ENCODE measurements around the gene CCDC59.
A peak's percentile ranks its signal among the peaks of the same experiment; 100 is the strongest.
"Not testable (repeated sequence)": the region's sequence is repeated elsewhere in the genome, so short reads cannot be mapped to it uniquely, and the experiment has no call there.

The CCDC59 gene

GRCh38 chr12:82358200-82359114, at the start of gene CCDC59, which contains the start of gene METTL25:
TSS of gene CCDC59 (minus strand) at chr12:82358387. CDS start at chr12:82358376, 11 bp downstream.
TSS of gene METTL25 (plus strand) at chr12:82358529. CDS start at chr12:82358566, 37 bp downstream.
- DNase-seq = peak; percentile 92 to 96

GRCh38 chr12:82407481-82407880, 49.3 kb upstream of the CCDC59 start:
- no peak for DNase-seq

DNA sequence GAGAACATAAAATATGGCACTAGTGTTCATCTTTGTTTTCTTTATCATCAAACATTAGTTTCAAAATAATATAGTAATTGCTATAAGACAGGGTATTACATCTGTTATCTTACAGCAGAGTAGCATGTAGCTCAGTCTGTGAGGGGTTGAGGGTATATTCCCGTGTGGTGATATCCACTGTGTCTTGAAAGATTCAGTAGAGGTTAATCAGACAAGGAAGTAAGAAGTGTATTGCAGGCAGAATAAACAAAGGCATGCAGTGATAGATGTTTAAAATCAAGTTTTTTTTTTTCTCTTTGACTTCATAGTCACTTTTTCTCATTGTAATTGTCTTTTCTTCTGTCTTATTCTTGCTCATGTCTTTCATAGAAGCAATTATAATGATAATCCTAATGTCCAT, 48.5 kb upstream of the CCDC59 start:
- DNase-seq = no peak

GRCh38 chr12:82400819-82401218, 42.6 kb upstream of the CCDC59 start:
- no peak for DNase-seq

DNA sequence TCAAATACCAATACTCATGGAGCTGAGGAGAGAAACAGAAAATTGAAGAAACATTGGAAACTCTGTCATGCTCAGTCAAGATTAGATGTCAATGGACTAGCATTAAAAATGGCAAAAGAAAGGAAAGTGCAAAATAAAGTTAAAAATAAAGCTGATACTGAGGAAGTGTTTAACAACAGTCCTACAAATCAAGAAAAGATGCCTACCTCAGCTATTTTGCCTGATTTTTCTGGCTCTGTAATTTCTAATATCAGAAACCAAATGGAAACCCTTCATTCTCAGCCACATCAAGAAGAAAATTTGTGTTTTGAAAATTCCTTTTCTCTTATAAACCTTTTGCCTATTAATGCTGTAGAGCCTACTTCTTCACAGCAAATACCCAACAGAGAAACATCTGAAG, 40.7 kb upstream of the CCDC59 start:
- no peak for DNase-seq

DNA sequence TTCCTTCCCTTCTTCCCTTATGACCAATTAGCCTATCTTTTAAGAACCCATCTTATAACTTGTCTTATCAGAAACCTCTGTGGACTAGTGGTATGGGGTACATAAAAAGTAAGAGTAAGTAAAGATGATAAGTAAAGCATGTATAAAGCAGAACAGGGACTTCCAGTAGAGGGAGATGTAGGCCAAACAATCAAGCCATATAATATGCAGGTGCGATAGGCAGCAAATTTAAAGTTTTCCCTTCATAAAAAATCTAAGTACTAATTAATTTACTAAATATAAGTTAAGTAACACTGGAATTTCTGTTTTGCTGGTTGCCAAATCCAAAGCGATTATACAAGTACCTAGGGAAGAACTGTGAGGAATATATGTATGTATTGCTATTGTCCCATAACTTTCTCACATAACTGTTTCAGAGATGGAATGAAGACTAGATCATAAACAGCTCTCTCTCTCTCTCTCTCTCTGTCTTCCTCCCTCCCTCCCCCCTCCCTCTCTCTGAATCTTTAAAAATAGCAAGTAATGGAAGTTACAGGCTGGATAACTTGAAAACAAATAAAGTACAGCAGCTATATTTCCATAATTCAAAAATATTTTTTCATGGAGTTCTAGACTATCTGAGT, 25.9 kb upstream of the CCDC59 start:
- DNase-seq = no peak

- DNase-seq = no peak
Measured at GRCh38 chr12:82378997-82379396, 20.8 kb upstream of the CCDC59 start.

DNA sequence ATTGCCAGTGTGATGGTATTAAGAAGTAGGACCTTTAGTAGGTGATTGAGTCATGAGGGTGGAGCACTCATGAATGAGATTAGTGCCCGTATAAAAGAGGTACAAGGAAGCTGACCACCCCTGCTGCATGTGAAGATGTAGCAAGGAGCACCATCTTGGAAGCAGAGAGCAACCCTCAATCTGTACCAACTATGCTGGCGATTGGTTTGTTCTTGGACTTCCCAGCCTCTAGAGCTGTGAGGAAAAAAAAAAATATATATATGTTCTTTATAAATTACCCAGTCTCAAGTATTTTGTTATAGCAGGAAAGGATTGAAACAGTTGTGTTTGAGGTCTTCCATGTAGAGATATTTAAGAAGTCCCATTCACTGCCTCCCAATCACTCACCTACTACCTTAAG, 17.0 kb upstream of the CCDC59 start:
- no peak for DNase-seq

DNA sequence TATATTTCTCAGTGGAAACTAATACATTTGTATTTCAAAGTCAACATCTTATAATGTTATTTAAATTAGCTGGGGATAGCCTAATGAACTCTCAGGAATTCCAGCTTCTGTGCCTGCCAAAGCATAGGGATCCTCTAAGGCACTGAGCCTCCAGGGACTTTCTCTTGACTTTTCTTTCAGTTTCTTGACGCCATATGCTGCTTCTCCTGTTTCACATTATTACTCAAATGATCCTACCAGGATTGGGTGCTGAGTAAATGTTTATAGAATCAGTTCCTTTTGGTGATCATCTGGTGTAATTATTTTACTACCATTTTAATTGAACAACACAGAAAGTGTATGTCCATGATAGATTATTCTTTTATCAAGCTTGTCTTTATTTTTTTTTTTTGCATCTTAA, 8.0 kb upstream of the CCDC59 start:
- DNase-seq = no peak

- no peak for DNase-seq
Measured at GRCh38 chr12:82363990-82364389, 5.8 kb upstream of the CCDC59 start.

DNA sequence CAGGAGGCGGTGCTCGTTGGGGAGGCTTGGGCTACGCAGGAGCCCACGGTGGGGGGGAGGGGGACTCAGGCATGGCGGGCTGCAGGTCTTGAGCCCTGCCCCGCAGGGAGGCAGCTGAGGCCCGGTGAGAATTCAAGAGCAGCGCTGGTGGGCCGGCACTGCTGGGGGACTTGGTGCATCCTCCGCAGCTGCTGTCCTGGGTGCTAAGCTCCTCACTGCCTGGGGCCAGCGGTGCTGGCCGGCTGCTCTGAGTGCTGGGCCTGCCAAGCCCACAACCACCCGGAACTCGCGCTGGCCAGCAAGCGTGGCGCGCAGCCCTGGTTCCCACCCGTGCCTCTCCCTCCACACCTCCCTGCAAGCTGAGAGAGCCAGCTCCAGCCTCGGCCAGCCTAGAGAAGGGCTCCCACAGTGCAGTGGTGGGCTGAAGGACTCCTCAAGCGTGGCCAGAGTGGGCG, 3.3 kb upstream of the CCDC59 start:
- no peak for DNase-seq

GRCh38 chr12:82360834-82361233, 2.6 kb upstream of the CCDC59 start:
- not testable (repeated sequence) for DNase-seq

GRCh38 chr12:82359115-82359478, 910 bp upstream of the CCDC59 start:
- peak; percentile 30 to 34 for DNase-seq

DNA sequence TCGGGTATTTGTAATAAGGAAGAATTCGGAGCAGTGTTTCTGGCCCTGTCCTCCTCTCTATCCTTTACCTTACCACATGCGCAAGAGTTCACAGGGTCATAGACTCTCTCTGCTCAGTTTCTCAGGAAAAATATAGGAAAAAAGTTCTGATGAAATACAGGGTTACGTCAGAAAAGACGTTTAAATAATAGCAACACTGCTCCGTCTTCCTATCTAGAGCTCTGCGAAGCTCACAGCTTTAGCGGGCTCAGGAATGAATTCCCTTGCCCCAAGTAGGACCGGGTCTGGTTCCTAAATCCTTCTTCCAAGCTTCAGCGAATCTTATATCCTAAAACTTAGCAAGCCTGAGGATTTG, 365 bp downstream of the CCDC59 start:
- DNase-seq = no peak

DNA sequence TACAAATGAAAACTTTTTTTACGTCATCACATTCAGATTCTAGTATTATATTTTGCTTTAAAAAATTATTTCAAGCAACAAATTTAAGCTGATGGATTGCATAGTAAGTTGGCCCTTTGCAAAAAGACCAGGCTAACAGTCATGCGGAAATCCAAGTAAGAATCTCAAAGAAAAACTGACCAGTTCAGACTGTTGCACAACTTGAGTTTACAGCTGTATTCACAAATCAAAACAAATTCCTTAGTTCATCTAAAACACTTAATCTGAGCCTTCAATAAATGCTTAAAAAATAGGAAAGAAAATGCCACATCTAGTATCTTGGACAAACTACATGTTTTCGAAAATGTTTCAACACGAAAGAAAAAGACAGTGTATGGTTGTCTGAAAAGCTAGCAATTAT, 847 bp downstream of the CCDC59 start:
- DNase-seq = no peak

GRCh38 chr12:82351390-82351789, 6.8 kb downstream of the CCDC59 start:
- DNase-seq = no peak

DNA sequence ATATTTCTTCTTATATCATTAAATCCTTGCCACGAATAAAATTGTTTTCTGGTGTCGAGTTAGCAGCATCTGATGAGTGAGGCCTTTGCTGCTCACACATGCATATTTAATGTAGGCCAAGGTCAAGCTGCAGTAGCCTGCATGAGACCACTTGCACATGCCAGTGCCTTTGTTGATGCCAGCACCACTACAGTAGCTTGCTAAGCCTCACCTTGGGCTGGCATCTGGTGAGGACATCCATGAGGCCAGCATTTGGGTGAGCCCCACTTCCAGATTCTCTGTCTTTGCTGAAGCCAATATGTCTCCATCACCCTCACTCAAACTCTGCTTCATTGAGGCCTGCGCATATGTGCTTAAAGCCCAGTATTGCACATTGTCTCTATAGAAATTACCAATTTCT, 8.0 kb downstream of the CCDC59 start:
- no peak for DNase-seq

DNA sequence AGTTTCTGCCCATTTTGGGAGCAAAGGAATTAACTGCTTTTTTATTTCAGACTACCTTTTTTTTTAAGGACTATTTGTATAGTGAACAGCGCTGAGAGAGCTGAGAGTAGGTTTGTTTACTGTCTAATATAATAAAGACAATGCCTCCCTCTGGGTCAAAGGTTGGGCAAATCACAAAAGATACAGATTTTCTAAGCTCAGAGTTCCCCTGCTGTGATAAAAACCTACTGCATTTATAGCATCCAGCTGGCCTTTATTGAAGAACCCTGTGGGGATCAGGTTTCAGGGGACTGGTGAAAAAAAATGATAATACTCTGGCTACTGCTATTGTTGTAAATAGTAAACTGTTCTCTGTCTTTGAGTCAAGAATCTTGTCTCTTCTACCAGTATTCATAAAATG, 28.7 kb downstream of the CCDC59 start:
- DNase-seq = peak; percentile 79 to 91

DNA sequence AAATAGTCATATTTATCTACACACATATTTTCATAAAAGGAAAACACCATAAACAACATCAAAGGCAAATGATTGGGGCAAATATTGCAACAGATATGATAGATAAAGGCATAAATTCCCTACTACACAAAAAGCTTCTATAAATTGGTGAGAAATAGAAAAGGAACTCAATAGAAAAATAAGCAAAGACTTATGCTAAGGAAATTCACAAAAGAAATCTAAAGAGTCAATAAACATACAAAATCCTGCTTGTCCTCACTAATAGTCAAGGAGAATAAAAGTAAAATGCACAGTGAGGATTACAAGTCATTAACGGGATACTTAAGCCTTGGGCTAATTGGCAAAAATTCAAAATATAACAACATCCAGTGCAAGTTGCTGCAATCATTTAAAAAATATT, 30.3 kb downstream of the CCDC59 start:
- no peak for DNase-seq

GRCh38 chr12:82326905-82327503, 31.2 kb downstream of the CCDC59 start:
- no peak for DNase-seq

- DNase-seq = no peak
Measured at GRCh38 chr12:82325540-82326336, 32.4 kb downstream of the CCDC59 start.

DNA sequence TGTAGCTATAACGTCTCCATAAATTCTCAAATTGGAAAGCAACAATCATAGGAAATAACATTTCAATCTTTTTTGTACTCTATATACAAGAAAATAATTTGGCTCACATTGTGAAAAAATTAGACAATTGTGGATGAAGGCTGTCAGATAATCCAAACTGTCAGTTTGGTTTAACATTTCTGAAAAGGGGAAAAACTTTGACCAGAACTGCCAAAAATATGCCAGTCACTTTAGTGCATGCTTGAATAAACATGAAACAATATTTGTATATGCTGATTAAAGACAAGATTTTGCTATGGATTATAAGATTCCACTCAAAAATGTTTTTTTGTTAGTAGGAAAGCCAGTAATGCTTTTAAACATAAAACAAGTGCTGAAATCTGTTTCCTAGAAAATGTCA, 38.9 kb downstream of the CCDC59 start:
- DNase-seq = no peak

- no peak for DNase-seq
Measured at GRCh38 chr12:82314406-82314892, 43.7 kb downstream of the CCDC59 start.

Data from NCI-H1930 (cell line).